Brain pericyte (primary cell): ENCODE data around the gene TPRX1.
"Not testable (repeated sequence)": the region's sequence is repeated elsewhere in the genome, so short reads cannot be mapped to it uniquely, and the experiment has no call there.

Experiments
- DNase-seq: peaks from one replicate; pipeline ENCODE4 v3.0.0-alpha.2; 2012; ENCODE audit warnings: low read depth, low spot score

TPRX1 gene

GRCh38 chr19:47804451-47804850 is at the start of gene TPRX1:
TPRX1 (minus strand) TSS chr19:47804551; CDS start chr19:47804539, 12 bp downstream.
- not testable (repeated sequence) for DNase-seq

GRCh38 chr19:47853003-47853402 is 48.7 kb upstream of the TPRX1 start:
- DNase-seq = no peak

GRCh38 chr19:47848823-47849473 is 44.6 kb upstream of the TPRX1 start:
- no peak for DNase-seq

- DNase-seq = no peak
Observed at GRCh38 chr19:47848425-47848822, 44.1 kb upstream of the TPRX1 start.

GRCh38 chr19:47842941-47843340 is 38.6 kb upstream of the TPRX1 start:
- DNase-seq = no peak

GRCh38 chr19:47839913-47840312 is 35.6 kb upstream of the TPRX1 start:
- DNase-seq = no peak

GRCh38 chr19:47839411-47839810 is 35.1 kb upstream of the TPRX1 start:
- no peak for DNase-seq

- DNase-seq = no peak
Observed at GRCh38 chr19:47836038-47836437, 31.7 kb upstream of the TPRX1 start.

GRCh38 chr19:47832723-47833122 is 28.4 kb upstream of the TPRX1 start:
- no peak for DNase-seq

GRCh38 chr19:47826800-47827199 is 22.4 kb upstream of the TPRX1 start:
- DNase-seq = no peak

- DNase-seq = no peak
Observed at GRCh38 chr19:47824396-47824795, 20.0 kb upstream of the TPRX1 start.

GRCh38 chr19:47821460-47822020 is 17.2 kb upstream of the TPRX1 start, which contains the start of gene CRX:
CRX (plus strand) TSS chr19:47821937; CDS start chr19:47834444, 12,507 bp downstream.
- no peak for DNase-seq

- DNase-seq = no peak
Observed at GRCh38 chr19:47820410-47820809, 16.1 kb upstream of the TPRX1 start.

GRCh38 chr19:47819858-47820257 is 15.5 kb upstream of the TPRX1 start:
- DNase-seq = no peak

- not testable (repeated sequence) for DNase-seq
Observed at GRCh38 chr19:47818221-47818620, 13.9 kb upstream of the TPRX1 start.

- DNase-seq = not testable (repeated sequence)
Observed at GRCh38 chr19:47816270-47816669, 11.9 kb upstream of the TPRX1 start.

- DNase-seq = no peak
Observed at GRCh38 chr19:47813995-47814328, 9.6 kb upstream of the TPRX1 start.

GRCh38 chr19:47813304-47813994 is 9.1 kb upstream of the TPRX1 start:
- DNase-seq = no peak

GRCh38 chr19:47806435-47806834 is 2.1 kb upstream of the TPRX1 start:
- DNase-seq = no peak

- DNase-seq = no peak
Observed at GRCh38 chr19:47805313-47805712, 962 bp upstream of the TPRX1 start.

GRCh38 chr19:47803671-47804070 is 680 bp downstream of the TPRX1 start:
- not testable (repeated sequence) for DNase-seq

- not testable (repeated sequence) for DNase-seq
Observed at GRCh38 chr19:47803148-47803547, 1.2 kb downstream of the TPRX1 start.

- DNase-seq = no peak
Observed at GRCh38 chr19:47802521-47803043, 1.8 kb downstream of the TPRX1 start.
